GM18951 (cell line): ENCODE data around the gene TAS2R7.
"Not testable (repeated sequence)": the region's sequence is repeated elsewhere in the genome, so short reads cannot be mapped to it uniquely, and the experiment has no call there.

Experiments
- POLR2A ChIP-seq: IDR thresholded peaks from 4 replicates; pipeline ENCODE4 v1.6.1; 2011; ENCODE audit warnings: mild to moderate bottlenecking; ENCODE audit not compliant: insufficient read length, insufficient read depth; ENCODE audit errors: extremely low read depth
- in situ Hi-C: fragments of 300-500 bp; cut with MboI; formaldehyde crosslinking; loops from one replicate; pipeline ENCODE4 v1.12.0; 2022; ENCODE audit warnings: low sequenced_read_pairs, mixed read lengths, inconsistent platforms; ENCODE audit not compliant: unreplicated experiment

Gene TAS2R7

DNA sequence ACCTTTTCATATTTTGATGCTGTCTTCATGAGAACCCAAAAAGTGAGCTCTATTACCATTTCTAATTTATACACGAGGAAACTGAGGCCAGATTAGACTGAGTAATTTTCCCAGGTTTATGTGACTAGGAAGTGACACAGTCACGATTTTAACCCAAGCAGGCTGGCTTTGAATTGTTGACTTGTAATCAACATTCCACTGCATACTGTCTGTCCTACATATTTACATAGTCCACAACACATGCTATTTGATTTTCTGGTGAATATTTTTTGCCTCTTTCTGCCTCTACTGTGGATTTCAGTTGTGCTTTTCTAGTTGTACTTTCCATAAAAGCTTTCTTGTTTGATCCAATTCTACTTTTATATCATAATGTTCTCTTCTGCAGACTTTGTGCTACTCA lies 8.2 kb downstream of the TAS2R7 start:
- in situ Hi-C loops: no loop called here
- no peak for TF ChIP-seq POLR2A

DNA sequence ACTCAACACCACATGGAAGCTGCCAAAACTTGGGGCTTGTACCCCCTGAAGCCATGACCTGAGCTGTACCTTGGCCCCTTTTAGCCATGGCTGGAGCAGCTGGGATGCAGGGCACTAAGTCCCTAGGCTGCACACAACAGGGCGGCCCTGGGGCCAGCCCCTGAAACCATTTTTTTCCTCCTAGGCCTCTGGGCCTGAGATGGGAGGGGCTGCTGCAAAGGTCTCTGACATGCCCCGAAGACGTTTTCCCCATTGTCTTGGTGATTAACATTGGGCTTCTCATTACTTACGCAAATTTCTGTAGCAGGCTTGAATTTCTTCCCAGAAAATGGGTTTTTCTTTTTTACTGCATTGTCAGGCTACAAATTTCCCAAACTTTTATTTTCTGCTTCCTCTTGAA lies 10.7 kb downstream of the TAS2R7 start:
- in situ Hi-C loops: not testable (repeated sequence)

DNA sequence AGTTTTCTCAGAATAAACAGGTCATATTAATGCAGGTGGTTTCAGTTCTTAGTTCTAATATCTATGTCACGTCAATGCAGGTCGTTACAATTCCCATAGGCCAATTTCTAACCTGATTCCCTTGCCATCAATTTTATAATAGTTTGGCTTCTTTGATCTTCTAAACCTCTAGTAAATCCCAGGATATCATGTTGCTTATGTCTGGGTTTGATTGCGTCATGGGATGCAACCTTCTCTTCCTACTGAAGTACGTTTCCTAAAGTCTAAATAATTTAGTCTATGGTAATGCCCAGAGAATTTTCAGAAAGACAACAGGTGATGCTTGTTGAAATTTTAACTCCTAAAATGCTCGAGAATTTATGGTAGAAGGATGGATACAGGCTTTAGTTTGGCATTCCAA lies 19.2 kb downstream of the TAS2R7 start:
- TF ChIP-seq POLR2A: no peak
- in situ Hi-C loops: no loop called here

DNA sequence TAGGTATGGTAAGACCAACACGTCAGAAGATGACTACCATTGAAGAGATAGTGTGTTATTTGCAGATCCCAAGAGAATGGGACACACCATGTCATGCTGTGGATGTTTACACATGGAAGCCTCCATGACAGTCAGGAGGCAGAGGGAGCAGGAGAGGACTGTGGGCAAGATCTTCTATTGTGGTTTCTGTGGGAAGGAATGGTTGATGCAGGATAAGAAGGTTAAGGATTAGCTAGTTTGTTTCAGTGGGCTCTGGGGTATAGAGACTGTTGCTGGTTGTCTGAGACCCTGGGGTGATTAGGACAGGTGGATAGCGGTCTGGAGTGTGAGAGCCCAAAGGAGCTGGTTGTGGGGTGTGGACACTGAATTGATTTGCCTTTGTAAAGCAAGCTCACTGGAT lies 23.3 kb downstream of the TAS2R7 start:
- no peak for TF ChIP-seq POLR2A
- in situ Hi-C loops: loop anchor here (10.0 kb wide), 1 partner anchor 706 kb away; no protein-coding TSS in a partner anchor

DNA sequence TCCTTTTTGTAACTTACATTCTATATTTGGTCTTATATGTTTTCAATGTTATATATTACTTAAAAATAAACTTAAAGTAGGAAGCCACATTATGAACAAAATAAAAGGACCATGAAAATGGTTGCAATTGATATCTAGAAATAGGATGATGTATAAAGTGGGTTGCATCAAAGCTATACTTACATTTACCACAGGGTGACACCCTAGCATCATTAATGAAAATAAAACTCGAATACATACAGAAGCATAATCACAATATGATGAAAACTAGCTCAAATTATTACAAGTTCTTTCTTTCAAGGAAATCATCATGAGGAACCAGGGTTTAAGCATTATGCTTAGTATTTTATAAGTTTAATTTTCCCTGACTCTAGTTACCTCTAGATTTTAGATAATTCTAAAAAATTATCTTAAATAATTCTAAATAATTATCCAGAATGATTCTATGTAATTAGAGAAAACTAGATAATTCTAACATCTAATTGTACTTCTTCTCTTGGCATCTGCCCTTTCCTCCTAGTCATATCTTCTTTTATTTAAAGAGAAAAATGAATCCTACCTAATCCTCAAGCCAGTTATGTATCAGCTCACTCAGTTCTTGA lies 31.2 kb downstream of the TAS2R7 start:
- in situ Hi-C loops: loop anchor here (10.0 to 25.0 kb wide), 3 partner anchors 416 to 714 kb away; partner anchors contain the start of gene TAS2R42
- no peak for TF ChIP-seq POLR2A

DNA sequence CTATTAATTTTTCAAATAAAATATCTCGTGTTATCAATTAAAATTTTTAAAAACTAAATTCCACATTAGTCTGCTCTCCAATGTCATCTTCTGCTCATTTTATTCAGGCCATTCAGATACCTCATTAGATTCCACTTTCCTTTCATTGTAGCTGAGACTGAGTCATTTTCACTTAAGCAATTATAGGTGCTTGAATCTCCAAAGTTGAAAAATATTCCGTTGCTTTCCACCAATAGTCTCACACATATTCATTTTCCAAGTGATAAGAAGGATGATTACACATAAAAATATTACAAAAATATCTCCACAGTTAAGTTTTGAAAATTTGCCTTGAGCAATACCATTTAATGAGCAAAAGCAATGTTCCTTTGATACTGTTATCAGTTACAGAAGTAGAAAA lies 42.8 kb downstream of the TAS2R7 start:
- in situ Hi-C loops: loop anchor here (25.0 kb wide), 2 partner anchors 428 to 522 kb away; partner anchors contain the start of gene TAS2R42
- TF ChIP-seq POLR2A: no peak

DNA sequence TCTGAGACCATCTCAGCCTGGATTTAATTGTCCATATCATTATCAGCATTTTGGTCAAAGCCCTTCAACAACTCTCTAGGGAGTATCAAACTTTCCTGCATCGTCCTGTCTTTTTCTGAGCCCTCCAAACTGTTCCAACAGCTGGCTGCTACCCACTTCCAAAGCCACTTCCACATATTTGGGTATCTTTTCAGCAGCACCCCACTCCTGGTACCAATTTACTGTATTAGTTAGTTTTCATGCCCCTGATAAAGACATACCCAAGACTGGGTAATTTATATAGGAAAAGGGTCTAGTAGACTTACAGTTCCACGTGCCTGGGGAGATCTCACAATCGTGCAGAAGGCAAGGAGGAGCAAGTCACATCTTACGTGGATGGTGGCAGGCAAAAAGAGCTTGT lies 46.2 kb downstream of the TAS2R7 start:
- no peak for TF ChIP-seq POLR2A
- in situ Hi-C loops: loop anchor here (25.0 kb wide), 2 partner anchors 431 to 519 kb away; partner anchors contain the start of gene TAS2R42

DNA sequence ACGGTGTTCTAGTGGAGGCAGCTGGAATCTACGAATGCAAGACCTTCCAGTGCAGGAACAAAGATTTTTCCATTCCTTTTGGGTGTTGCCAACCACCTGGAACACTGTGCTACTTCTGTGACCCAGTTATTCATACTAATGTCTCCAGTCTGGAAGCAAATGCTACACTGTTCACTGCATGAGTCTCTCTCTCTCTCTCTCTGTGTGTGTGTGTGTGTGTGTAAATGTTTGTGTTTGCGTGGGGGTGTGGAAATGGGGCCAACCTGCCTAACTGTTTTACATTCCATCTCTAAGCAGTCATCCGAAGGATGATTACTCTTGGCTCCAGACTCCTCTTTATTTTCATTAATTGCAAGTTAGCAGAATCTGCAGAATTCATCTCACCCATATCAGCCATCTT lies 49.4 kb downstream of the TAS2R7 start:
- no peak for TF ChIP-seq POLR2A
- in situ Hi-C loops: loop anchor here (25.0 kb wide), 2 partner anchors 434 to 516 kb away; partner anchors contain the start of gene TAS2R42
